Adrenal gland (tissue), 5 donors: ENCODE data around the gene BGLAP.

Experiments used
- CTCF ChIP-seq, 6 experiments: fragments of 450-650 bp in 4 of 6; fragments of 200-600 bp in 2 of 6; sonication (generic) in 1 of 6; IDR thresholded peaks; 1 replicate in 5 of 6; 2 replicates in 1 of 6; pipeline versions ENCODE4 v1.5.1 to v1.8.0; 2016 to 2021; ENCODE audit warnings: antibody characterized with exemption in 6 of 6, mild to moderate bottlenecking in 2 of 6, moderate library complexity in 1 of 6
- POLR2A ChIP-seq, 2 donors: fragments of 450-650 bp; IDR thresholded peaks; one replicate each; pipeline ENCODE4 v1.6.1; 2017; ENCODE audit warnings: antibody characterized with exemption in 2 of 2, mild to moderate bottlenecking in 2 of 2, moderate library complexity in 1 of 2
- donor health status: DM: no; HTN: no; CAD: no.

DNA sequence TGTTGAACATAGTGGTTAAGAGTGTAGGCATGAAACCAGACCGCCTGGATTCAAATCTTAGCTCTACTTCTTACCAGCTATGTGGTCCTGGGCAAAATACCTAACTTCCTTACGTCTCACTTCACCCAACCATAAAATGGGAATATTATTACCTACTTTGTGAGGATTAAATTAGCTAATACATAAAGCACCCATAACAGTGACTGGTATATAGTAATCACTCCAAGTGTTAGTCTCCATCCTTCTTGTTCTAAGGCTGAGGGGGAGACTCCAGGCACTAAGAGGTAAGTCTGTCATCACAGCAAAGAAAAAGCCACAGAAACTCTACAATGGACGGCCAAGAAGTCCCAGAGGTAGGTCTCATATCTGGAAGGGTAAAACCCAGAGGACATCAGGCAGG, 37.9 kb downstream of the BGLAP start:
- TF ChIP-seq POLR2A (IDR thresholded peaks at IDR 0.05) (no peak), CTCF (IDR thresholded peaks at IDR 0.05) (no peak)
